Gastrocnemius medialis (tissue), 4 donors: ENCODE measurements around the gene C1RL. TPM values are rescaled to one million over a fixed set of nuclear protein-coding genes. Genes with fewer than 3 reads are reported as not detected.

Source experiments
- ATAC-seq, 2 donors: fragments of 150-250 bp; one replicate each; pipeline ENCODE4 v1.9.1; 2016
- DNase-seq, 2 donors: peaks; one replicate each; pipeline ENCODE4 v3.0.0-alpha.2; 2019
- H3K27ac ChIP-seq, 4 donors: fragments of 200-600 bp; sonication (generic); 1 replicate in 1 of 4; 2 replicates in 3 of 4; pipeline ENCODE4 v1.5.1; 2016 to 2018; ENCODE audit warnings: mild to moderate bottlenecking in 2 of 4, moderate library complexity in 1 of 4
- H3K27me3 ChIP-seq, 3 donors: fragments of 200-600 bp; sonication (generic) in 2 of 3; 1 replicate in 1 of 3; 2 replicates in 2 of 3; pipeline versions ENCODE4 v1.5.1 to v1.6.0; 2016 to 2019; ENCODE audit warnings: mild to moderate bottlenecking in 1 of 3, moderate library complexity in 1 of 3
- H3K36me3 ChIP-seq, 2 donors: fragments of 200-600 bp; sonication (generic) in 1 of 2; one replicate each; pipeline ENCODE4 v1.5.1; 2017 to 2018
- H3K4me1 ChIP-seq, 2 donors: fragments of 200-600 bp; sonication (generic) in 1 of 2; one replicate each; pipeline ENCODE4 v1.5.1; 2016 to 2017; ENCODE audit warnings: mild to moderate bottlenecking in 2 of 2
- H3K4me3 ChIP-seq, 4 donors: fragments of 200-600 bp; sonication (generic) in 3 of 4; 1 replicate in 1 of 4; 2 replicates in 3 of 4; pipeline ENCODE4 v1.5.1; 2016 to 2019; ENCODE audit warnings: mild to moderate bottlenecking in 2 of 4
- H3K9me3 ChIP-seq, 3 donors: fragments of 200-600 bp; sonication (generic) in 2 of 3; 1 replicate in 1 of 3; 2 replicates in 2 of 3; pipeline ENCODE4 v1.5.1; 2016 to 2019
- POLR2A ChIP-seq, 2 donors: fragments of 450-650 bp; IDR thresholded peaks; one replicate each; pipeline ENCODE4 v1.6.1; 2017; ENCODE audit warnings: antibody characterized with exemption in 2 of 2, mild to moderate bottlenecking in 2 of 2, moderate library complexity in 2 of 2
- in situ Hi-C, 4 donors: fragments of 200-750 bp; cut with MboI; loops; one replicate each; pipeline versions ENCODE4 v1.15.0 to v1.8.0; 2017; ENCODE audit warnings: low sequenced_read_pairs in 4 of 4
- intact Hi-C: fragments of 100-400 bp; cut with DNase I; formaldehyde crosslinking; loops from one replicate; pipeline ENCODE4 v1.15.1; 2023; ENCODE audit warnings: low total_unique reads
- total RNA-seq, 4 donors: library from RNA; depleted of rRNA; stranded (reverse); fragments of >200 nt; gene quantifications; one replicate each; pipeline versions ENCODE4 v1.1.0 to v1.2.3, GENCODE V29; 2016
- TF ChIP-seq, protein P1 (sequence below), 5 experiments: fragments of 450-650 bp in 3 of 5; fragments of 200-600 bp in 2 of 5; sonication (generic) in 2 of 5; IDR thresholded peaks in 4 of 5; conservative IDR thresholded peaks in 1 of 5; 1 replicate in 4 of 5; 2 replicates in 1 of 5; pipeline ENCODE4 v1.5.1; 2016 to 2019; ENCODE audit warnings: antibody characterized with exemption in 5 of 5, mild to moderate bottlenecking in 3 of 5, moderate library complexity in 3 of 5

The C1RL gene
- total RNA-seq, 4 donors from 2014 or later, result 15.0 to 18.7 (median 16.7) TPM

DNA sequence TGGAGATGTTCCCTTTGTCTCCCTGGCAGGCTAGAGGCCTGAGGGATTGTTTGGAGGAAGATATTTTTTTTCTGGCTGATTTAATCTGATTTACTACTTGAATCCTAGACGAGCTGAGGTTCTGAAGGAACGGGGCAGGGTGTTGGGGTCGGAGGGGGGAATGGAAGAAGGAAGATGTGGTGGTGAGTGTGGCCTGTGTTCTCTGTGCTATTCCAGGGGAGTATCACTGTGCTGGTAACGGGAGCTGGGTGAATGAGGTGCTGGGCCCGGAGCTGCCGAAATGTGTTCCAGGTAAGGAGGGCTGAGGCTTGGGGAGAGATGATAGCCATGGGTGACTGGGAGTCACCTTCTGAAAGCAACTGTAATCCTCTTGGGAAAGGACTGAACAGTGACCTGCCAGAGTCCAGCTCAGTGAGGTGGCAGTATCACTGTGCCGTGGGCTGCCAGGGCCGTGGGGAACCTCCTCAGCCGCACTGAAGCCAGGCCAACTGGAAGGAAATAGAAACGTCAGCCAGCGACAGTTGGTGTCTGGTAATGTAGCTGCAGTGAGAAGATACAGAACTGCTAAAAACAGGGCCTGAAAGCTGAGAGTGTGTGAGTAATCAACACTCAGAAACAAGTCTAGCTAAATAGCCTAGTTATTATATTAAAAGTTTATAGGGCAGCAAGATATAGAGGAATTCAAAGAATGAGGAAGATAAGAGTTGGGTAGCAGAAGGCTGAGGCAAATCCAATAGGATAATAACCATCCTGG is 40.6 kb downstream of the C1RL start:
- Histone ChIP-seq H3K36me3 (peaks cover 0 to 11% of the 10 kb centered on the region in 2 donors), H3K9me3 (no peaks in the 10 kb centered on the region), H3K27ac (peak overlapping the region; percentile 80 to 85 (median 83)), H3K4me1 (peaks cover 20 to 31% of the 10 kb centered on the region in 2 donors), H3K4me3 (no peak overlapping the region), H3K27me3 (no peaks in the 10 kb centered on the region)
- intact Hi-C loops (loop anchor here (2.0 kb wide), 1 partner anchor 40 kb away; the partner anchor contains the start of gene C1RL), in situ Hi-C loops (no loop called here)
- DNase-seq, result peak; percentile 85 to 90
- TF ChIP-seq, protein P1, sequence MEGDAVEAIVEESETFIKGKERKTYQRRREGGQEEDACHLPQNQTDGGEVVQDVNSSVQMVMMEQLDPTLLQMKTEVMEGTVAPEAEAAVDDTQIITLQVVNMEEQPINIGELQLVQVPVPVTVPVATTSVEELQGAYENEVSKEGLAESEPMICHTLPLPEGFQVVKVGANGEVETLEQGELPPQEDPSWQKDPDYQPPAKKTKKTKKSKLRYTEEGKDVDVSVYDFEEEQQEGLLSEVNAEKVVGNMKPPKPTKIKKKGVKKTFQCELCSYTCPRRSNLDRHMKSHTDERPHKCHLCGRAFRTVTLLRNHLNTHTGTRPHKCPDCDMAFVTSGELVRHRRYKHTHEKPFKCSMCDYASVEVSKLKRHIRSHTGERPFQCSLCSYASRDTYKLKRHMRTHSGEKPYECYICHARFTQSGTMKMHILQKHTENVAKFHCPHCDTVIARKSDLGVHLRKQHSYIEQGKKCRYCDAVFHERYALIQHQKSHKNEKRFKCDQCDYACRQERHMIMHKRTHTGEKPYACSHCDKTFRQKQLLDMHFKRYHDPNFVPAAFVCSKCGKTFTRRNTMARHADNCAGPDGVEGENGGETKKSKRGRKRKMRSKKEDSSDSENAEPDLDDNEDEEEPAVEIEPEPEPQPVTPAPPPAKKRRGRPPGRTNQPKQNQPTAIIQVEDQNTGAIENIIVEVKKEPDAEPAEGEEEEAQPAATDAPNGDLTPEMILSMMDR (IDR thresholded peaks at IDR 0.05 in 4 of 5, conservative IDR thresholded peaks at IDR 0.05 in 1 of 5), result no peak
- no peak for TF ChIP-seq POLR2A (IDR thresholded peaks at IDR 0.05)
- peak; percentile 97 to 98 for ATAC-seq

DNA sequence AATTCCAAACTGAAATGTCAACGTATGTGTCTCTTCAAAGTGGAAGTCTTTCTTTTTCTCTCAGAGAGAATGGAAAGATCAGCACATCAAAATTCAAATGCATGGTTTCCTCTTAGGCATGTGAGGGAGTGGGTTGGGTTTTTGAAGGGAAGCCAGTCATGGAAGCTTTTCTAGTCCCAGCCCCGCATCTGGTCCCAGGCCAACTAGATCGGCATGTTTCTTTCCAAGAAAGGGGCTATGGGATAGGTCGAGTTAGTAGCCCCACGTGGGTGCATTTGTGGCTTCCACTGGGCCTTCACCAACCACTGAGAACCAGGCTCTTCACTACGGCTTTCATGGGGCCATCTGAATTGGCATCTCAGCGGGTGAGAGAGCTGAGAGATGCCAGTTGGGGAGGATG is 41.9 kb downstream of the C1RL start:
- ATAC-seq (no peak), DNase-seq (no peak)
- intact Hi-C loops, result no loop called here
- Histone ChIP-seq H3K4me1 (peaks cover 20 to 37% of the 10 kb centered on the region in 2 donors), H3K36me3 (peaks cover 0 to 11% of the 10 kb centered on the region in 2 donors), H3K4me3 (no peak overlapping the region), H3K9me3 (no peaks in the 10 kb centered on the region), H3K27me3 (no peaks in the 10 kb centered on the region), H3K27ac (peak overlapping the region; percentile 80 to 85 (median 83))
- TF ChIP-seq POLR2A (IDR thresholded peaks at IDR 0.05), result no peak
- in situ Hi-C loops, result no loop called here

DNA sequence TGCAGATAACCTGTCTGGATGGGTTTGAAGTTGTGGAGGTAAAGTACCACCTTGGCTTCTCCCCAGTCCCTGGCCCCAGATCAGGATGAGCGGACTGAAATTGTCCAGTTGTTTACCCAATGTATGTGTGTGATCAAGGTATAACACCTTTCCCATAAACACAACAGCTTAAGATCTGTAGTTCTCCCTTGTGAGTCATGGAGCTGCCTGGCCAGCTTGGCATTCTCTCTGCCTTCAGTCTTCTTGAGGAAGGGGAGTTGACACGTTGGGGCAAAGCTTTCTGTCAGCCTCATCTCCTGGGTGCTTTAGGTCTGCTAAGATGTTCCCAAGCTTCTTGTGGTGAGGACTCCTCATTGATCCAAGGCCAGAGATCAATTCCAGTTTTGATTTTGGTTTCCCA is 42.4 kb downstream of the C1RL start:
- no peaks in the 10 kb centered on the region for H3K9me3 ChIP-seq
- no peaks in the 10 kb centered on the region for H3K27me3 ChIP-seq
- ATAC-seq (no peak), DNase-seq (no peak)
- H3K27ac ChIP-seq, result no peak overlapping the region
- peaks cover 0 to 11% of the 10 kb centered on the region in 2 donors for H3K36me3 ChIP-seq
- in situ Hi-C loops, result no loop called here
- TF ChIP-seq POLR2A (IDR thresholded peaks at IDR 0.05), result no peak
- TF ChIP-seq, protein P1 (IDR thresholded peaks at IDR 0.05 in 4 of 5, conservative IDR thresholded peaks at IDR 0.05 in 1 of 5), result no peak
- H3K4me3 ChIP-seq, result no peak overlapping the region
- H3K4me1 ChIP-seq, result peaks cover 20 to 37% of the 10 kb centered on the region in 2 donors
- intact Hi-C loops, result no loop called here

DNA sequence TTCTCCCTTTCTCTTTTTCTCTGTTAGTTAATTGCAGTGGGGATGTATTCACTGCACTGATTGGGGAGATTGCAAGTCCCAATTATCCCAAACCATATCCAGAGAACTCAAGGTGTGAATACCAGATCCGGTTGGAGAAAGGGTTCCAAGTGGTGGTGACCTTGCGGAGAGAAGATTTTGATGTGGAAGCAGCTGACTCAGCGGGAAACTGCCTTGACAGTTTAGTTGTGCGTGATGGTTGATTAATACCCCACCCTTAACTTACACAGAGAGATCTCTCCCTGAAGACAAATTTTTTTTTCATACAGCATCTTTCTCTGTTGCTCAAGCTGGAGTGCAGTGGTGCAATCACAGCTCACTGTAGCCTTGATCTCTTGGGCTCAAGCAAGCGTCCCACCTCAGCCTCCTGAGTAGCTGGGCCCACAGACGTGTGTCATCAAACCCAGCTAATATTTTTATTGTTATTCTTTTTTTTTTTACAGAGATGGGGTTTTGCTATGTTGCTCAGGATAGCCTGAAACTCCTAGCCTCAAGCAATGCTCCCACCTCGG is 43.9 kb downstream of the C1RL start:
- in situ Hi-C loops, result no loop called here
- Histone ChIP-seq H3K36me3 (peaks cover 0 to 11% of the 10 kb centered on the region in 2 donors), H3K9me3 (no peaks in the 10 kb centered on the region), H3K4me1 (peaks cover 29 to 50% of the 10 kb centered on the region in 2 donors), H3K27me3 (no peaks in the 10 kb centered on the region), H3K27ac (no peak overlapping the region), H3K4me3 (no peak overlapping the region)
- TF ChIP-seq POLR2A (IDR thresholded peaks at IDR 0.05), result no peak
- TF ChIP-seq, protein P1 (IDR thresholded peaks at IDR 0.05 in 4 of 5, conservative IDR thresholded peaks at IDR 0.05 in 1 of 5), result no peak
- ATAC-seq (no peak), DNase-seq (no peak)
- intact Hi-C loops, result no loop called here

DNA sequence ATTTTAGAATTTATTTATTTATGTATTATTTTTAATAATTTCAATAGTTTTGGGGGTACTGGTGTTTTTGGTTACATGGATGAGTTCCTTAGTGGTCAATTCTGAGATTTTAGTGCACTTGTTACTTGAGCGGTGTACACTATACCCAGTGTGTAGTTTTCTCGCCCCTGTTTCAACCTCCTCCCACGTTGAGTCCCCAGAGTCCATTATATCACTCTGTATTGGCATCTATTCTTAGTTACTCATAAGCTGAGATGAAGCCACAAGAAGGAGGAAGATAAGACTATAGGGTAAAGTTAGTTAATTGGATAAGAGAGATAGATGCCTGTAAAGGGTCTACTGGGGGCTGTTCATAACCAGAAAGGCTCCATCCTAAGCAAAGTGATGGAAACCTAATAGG is 44.5 kb downstream of the C1RL start:
- Histone ChIP-seq H3K4me1 (peaks cover 34 to 49% of the 10 kb centered on the region in 2 donors), H3K9me3 (no peaks in the 10 kb centered on the region), H3K4me3 (no peak overlapping the region), H3K36me3 (peaks cover 0 to 11% of the 10 kb centered on the region in 2 donors), H3K27ac (no peak overlapping the region), H3K27me3 (no peaks in the 10 kb centered on the region)
- TF ChIP-seq, protein P1 (IDR thresholded peaks at IDR 0.05 in 4 of 5, conservative IDR thresholded peaks at IDR 0.05 in 1 of 5), result no peak
- no peak for TF ChIP-seq POLR2A (IDR thresholded peaks at IDR 0.05)
- no peak for DNase-seq
- no peak for ATAC-seq
- intact Hi-C loops (no loop called here), in situ Hi-C loops (loop anchor here in 3 of 4 donors (5.0 kb wide), 2 partner anchors 43 to 48 kb away; partner anchors contain the start of gene C1RL (in 1 of the 3))
